Tibial nerve (tissue), 4 donors: ENCODE measurements around the gene SLX4IP.

Source experiments
- EP300 ChIP-seq, 2 donors: sonication (generic); formaldehyde crosslinking; IDR thresholded peaks; one replicate each; pipeline ENCODE4 v1.6.1; 2017; ENCODE audit warnings: antibody characterized with exemption in 2 of 2, mild to moderate bottlenecking in 1 of 2
- POLR2A ChIP-seq, 2 donors: fragments of 450-650 bp; IDR thresholded peaks; one replicate each; pipeline ENCODE4 v1.6.1; 2017; ENCODE audit warnings: antibody characterized with exemption in 2 of 2, mild to moderate bottlenecking in 2 of 2, moderate library complexity in 2 of 2
- TF ChIP-seq, protein P1 (sequence below), 5 experiments: fragments of 200-600 bp in 3 of 5; fragments of 450-650 bp in 2 of 5; sonication (generic) in 3 of 5; IDR thresholded peaks; one replicate each; pipeline ENCODE4 v1.5.1; 2016 to 2019; ENCODE audit warnings: antibody characterized with exemption in 5 of 5, mild to moderate bottlenecking in 3 of 5, moderate library complexity in 2 of 5

DNA sequence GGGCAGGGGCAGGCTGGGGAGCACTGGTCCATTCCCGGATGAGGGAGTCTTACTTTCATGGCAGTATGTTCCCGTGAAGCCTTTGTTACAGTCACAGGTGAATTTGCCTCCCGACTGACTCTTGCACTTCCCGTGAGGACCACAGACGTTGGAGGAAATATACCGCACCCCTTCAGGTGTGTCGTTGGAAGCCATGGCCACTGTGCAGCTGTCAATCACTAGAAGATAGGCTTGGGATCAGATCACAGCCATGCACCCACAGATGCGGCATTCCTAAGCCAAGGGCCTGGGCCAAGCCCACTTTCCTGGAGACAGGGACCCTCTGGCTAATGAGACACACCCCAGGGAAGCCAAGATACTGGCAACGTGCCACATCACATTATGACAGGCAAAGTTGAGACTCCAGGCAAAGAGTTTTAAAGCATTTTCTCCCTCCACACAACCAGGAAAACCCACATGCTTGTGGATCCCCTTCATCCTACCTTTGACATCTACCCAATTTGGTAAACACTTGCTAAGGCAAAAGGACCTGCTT lies 211.8 kb downstream of the SLX4IP start:
- TF ChIP-seq, protein P1, sequence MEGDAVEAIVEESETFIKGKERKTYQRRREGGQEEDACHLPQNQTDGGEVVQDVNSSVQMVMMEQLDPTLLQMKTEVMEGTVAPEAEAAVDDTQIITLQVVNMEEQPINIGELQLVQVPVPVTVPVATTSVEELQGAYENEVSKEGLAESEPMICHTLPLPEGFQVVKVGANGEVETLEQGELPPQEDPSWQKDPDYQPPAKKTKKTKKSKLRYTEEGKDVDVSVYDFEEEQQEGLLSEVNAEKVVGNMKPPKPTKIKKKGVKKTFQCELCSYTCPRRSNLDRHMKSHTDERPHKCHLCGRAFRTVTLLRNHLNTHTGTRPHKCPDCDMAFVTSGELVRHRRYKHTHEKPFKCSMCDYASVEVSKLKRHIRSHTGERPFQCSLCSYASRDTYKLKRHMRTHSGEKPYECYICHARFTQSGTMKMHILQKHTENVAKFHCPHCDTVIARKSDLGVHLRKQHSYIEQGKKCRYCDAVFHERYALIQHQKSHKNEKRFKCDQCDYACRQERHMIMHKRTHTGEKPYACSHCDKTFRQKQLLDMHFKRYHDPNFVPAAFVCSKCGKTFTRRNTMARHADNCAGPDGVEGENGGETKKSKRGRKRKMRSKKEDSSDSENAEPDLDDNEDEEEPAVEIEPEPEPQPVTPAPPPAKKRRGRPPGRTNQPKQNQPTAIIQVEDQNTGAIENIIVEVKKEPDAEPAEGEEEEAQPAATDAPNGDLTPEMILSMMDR (IDR thresholded peaks at IDR 0.05) = no peak
- TF ChIP-seq POLR2A (IDR thresholded peaks at IDR 0.05) (no peak), EP300 (IDR thresholded peaks at IDR 0.05) (no peak)
